Activated CD8-positive, alpha-beta memory T cell treated with anti-CD3 and anti-CD28 coated beads, Interleukin-2, amount 50 U/mL, for 24 hours (primary cell): ENCODE data around the gene CCDC24.

ENCODE experiments used
- DNase-seq: peaks from one replicate; pipeline ENCODE4 v3.0.0-alpha.2; 2020; ENCODE audit errors: extremely low read depth

Gene CCDC24

DNA sequence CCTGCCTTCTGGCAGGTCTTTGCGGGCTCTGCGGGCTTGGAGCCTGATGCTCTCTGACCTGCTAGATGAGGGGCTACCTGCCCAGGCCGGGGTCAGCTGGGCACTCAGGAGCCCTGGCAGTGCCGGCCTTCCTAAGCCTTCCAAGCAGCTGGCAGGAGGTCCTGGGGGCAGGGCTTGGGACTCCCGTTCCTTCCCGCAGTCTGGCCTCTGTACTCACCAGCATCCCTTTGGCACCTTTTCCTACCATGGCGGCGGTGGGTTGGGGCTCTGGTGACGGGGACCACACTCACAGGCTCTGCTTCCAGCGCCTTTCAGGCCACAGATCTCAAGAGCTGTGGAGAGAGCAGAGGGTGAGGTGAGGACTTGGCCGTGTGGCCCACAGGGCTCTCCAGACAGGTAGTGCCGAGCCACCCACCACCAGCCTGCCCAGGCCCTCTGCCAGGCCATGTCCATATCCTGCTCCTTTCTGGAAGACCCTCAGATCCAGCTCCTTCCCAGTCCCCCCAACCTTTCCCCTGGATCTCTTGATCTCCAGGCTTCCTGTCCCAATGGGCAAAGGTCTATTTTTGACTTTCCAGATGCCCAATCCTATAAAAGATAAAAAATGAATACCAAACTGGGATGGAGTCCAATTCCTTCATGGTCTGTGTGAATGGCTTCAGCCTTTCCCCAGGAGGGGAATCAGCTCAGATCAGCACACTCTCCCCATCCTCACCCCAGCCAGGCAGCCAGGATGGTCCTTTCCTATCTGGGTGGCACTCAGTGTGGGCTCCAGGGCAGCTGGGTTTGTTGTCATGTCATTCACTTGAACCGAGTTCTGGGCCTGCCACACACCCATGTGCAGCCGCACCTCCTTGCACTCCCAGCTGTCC lies 32.9 kb downstream of the CCDC24 start:
- DNase-seq = no peak

DNA sequence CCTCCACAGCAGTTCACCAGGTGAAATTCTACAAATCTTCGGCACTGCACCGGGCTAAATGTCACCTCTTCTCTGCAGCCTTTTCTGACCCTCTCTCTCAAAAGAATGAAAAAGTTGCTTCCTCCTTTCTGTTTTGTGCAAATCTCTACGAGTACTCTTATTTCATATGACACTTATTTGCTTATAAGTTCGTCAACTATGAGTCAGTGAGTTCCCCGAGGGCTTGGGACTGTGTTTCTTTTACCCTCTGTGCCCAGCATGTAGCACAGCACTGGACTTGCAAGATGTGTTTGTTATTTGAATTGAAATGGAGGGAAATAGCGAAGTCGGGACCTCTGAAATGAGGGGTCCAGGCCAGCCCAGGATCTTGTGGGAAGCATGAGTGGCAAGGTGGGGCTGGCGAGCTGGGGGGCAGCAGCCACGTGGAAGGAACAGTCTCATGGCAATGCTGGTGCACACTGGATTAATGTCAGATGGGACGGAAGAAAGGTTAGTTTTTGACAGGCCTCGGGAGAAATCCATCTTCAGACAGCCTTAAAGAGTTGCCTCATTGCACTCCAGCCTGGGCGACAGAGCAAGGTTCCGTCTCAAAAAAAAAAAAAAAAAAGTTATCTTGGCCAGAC lies 33.6 kb downstream of the CCDC24 start:
- DNase-seq = no peak

DNA sequence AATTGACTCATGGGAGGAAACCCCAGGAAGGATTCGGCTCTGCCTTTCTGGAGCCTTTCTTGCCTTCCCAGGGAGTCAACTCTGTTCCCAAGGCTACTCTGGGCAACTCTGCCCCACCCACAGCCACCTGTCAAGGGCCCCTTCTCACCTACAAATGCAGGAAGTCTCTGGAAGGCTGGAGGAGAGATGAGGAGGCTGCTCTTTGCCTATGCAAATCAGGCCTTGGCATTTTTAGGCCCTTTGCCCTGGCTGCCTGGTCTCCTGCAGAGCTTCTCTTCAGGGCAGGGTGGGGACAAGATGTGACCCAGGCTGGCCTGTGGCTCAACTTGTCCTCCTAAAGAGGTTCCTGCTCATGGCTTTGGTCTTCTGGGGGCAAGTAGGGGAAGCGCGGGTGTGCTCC lies 34.4 kb downstream of the CCDC24 start:
- no peak for DNase-seq

- DNase-seq = no peak
These were observed 35.9 kb downstream of the CCDC24 start for GRCh38 chr1:44027320-44027719.

DNA sequence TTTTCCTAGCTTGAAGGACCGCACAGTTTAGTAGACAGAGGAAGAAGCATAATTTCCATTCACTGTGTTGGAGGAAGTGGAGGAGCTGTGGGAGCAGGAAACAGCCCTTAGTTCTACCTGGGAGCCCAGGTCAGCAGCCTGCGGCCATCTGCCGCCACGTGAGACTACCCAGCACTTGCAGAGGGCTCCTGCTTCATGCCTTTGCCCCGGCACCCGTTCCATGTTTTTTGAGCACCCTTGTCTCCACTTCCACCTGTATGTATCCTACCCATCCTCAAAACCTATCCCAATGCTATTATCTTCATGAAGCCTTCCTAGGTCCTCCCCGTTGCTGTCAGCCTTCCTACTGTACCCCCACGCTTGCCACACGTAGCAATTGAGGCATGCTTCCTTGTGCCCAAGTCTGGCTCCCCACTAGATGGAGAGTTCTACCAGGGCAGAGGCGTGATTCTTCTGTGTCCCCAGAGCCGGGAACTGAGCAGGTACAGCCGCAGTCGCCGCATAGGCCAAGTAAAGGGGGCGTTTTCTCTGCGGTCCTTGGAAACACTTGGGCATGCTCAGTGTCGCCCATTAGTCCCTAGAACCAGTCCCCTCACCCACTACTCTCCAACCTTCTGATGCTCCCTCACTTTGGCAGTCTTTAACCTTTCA lies 38.0 kb downstream of the CCDC24 start:
- DNase-seq = no peak

GRCh38 chr1:44029911-44030604 lies 38.7 kb downstream of the CCDC24 start:
- peak; percentile 69 for DNase-seq

- DNase-seq = no peak
These were observed 39.3 kb downstream of the CCDC24 start for GRCh38 chr1:44030605-44031251.

GRCh38 chr1:44031252-44032169 lies 40.1 kb downstream of the CCDC24 start, which contains the start of gene SLC6A9:
Gene SLC6A9, minus strand, starts transcription at chr1:44031462. Its CDS starts 7,185 bp downstream, at chr1:44024277.
- no peak for DNase-seq

DNA sequence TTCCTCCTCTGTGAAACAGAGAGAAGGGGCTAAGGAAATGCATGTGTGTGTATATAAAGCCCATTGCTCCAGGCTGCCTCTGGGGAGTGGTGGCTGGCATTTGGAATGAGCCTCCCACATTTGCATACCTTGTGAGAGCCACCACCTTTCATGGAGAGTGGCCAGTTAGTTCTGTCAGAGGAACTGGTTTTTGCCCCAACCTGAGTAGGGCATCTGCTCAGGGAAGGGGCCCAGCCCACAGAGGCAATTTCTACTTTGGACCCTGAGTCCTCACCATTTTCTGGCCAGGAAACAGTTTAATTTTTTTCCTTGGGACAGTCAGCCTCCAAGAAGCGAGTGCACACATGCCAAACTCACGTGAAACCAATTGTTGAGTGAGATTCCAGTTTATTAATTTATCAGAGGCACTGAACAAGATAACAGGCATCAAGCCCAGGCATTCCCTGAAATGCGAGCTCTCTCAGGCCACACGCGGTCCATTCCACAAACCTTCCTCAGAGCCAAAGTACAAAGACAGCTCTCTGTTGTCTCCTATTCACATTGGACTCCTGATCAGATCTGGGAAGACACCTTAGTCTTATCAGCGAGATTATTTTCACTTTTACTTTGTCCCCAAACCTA lies 40.9 kb downstream of the CCDC24 start:
- no peak for DNase-seq

DNA sequence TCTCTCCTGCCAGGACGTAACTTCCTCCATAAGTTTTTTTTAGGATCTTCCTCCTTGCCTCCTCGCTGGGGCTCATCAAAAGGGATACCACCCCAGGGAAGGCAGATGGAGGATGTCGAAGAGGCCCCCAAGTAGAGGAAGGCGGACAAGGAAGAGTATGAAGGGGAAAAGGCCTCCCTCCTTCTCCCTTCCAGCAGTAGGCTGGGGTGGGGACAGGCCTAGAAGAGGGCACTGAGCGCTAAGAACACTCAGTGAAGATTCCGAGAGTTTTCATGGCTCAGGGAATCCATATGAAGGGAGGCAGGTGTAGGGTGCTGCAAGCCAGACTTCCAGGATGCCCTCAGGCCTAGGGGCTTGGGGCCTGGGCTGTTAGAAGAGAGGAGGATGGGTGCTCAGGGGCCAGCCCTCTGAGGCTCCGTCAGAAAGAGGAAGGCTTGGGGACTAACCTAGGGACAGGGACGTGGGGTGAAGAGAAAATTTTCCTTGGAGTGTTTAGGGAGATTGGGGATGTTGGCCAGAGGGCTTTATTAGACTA lies 41.7 kb downstream of the CCDC24 start:
- DNase-seq = no peak

- DNase-seq = no peak
These were observed 42.4 kb downstream of the CCDC24 start for GRCh38 chr1:44033756-44034155.

- DNase-seq = no peak
These were observed 43.0 kb downstream of the CCDC24 start for GRCh38 chr1:44034423-44034822.

DNA sequence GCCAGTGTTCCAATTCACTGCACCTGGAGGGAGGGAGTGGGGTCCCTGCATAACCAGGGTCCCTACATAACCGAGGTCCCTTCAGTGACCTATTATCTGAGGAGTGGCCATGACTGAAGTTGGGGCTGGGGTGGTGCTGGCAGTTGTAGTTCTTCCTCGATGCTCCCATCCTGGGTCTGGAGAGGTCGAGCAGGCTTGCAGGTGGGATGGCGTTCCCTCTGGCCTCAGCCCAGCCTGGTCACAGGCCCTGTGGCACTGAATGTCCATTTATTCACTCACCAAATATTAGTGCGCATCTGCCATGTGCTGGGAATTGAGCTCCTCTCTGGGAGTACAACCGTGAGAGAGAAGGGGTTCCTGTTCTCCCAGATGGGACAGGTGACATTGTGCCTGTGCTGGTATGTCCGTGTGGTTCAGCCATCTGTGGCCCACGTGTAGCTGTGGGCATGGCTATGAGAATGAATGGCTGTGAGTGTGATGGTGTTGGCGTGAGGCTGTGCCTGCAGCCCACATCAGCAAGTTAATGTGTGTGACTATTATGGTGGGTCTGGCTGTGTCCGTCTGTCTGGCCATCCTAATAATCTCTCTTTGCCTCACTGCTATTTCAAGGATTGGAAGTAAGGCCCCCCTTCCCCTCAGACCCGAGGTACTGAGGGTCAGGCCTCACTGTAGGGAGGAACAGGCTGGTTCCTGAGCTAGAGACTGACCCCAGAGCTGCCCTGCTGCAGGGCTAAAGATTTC lies 43.7 kb downstream of the CCDC24 start:
- no peak for DNase-seq

DNA sequence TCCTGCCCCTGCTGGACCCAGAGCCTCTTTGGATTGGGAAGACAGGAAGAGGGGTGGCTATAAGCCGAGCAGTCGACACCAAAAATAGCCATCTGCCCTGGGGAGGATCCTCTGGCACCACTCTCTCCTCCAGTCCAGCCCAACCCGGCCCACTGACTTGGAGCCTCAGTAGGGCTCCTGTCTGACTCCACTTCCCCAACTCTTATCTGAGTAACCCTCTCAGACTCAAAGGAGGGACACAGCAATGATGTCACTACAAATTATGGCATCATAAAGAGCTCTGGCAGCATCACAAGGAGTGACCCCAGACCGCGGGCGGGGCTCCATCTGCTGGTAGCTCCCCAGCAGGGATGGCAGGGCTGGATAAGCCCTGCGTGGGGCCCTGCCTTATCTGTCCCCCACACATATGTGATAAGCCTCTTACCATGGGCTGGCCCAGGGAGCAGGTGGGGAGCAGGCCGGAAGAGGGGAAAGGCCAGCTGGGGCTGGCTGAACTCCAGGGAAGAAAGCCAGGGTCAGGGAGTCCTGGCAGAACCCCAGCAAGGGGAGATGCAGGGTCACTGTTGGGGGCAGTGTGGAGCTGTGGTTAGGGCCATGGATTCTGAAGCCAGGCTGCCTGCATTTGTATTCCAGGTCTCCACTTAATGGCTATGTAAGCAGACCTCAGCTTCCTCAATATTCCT lies 44.5 kb downstream of the CCDC24 start:
- no peak for DNase-seq

DNA sequence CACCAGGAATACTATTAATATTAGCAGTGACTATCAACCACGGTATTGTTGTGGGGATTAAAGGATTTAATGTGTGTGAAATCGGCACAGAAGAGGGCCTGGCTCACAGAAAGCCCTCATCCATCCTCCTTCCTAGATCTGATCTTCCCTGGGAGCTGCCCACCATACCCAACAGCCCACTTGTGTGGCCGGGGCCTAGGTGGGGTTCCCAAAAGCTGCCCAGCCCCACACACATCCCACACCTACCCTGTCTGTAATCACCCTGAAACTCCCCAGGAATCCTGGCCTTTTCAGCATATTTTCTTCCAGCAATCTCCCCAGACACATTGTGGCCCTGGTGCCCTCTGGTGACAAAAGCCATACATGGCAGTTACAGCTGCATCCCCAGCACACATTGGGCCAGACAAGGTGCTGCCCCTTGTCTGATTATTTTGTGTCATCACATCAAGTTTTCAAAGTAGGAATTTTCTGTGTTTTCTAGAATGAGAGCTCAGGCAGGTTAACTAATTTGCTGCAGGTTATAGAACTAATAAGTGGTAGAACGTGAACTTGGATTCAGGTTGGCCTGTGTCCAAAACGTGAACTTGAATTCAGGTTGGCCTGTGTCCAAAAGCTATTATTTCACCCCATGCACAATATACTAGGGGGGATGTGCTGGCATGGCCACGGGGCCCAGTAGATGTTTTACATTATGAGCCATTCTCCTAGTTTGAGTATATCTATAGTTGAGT lies 45.2 kb downstream of the CCDC24 start:
- DNase-seq = peak; percentile 24

DNA sequence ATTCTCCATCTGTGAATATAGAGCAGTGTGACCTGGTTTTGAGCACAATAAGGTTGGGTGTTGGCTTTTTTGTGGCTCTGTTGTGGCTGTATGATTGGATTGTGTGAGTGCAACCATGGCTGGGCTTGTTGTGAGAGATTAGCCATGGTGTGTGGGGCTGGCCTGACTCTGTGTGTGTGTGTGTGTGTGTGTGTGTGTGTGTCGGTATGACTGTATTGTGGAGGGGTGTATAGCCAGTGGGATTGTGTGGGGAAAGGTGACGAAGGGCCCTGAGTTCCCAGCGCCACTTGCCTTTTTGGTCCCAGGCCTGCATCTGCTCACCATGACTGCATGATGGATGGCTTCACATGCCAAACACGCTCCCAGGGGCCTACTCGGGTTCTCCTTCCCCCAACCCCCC lies 45.8 kb downstream of the CCDC24 start:
- DNase-seq = no peak

DNA sequence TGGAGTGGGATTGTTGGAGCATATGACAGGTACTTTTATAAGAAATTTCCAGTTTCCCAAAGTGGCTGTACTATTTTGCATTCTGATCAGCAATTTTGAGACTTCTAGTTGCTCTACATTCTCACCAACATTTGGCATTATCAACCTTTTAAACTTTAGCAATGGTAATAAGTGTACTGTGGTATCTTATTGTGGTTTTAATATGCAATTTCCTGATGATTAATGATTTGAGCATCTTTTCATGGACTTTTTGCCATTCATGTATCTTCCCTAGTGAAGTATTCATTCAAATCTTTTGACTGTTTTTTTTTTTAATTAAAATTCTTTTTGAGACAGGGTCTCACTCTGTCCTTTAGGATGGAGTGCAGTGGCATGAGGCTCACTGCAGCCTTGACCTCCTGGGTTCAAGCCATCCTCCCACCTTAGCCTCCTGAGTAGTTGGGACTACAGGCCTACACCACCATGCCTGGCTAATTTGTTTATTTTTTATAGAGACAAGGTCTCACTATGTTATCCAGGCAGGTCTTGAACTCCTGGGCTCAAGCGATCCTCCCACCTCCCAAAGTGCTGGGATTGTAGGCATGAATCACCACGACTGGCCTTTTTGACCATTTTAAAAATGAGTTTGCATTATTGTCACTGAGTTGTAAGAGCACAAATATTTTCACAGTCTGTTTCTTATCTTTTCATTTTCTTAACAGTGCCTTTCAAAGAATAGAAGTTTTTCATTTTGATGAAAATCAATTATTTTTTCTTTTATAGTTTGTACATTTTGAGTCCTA lies 47.7 kb downstream of the CCDC24 start:
- DNase-seq = no peak
